K562 (cell line): ENCODE measurements around the gene MRNIP. TPM values are rescaled to one million over a fixed set of nuclear protein-coding genes. Genes with fewer than 3 reads are reported as not detected.

ENCODE experiments used
- ATAC-seq: fragments of 200-7000 bp; cut with Tn5 transposase; 3 replicates; pipeline ENCODE4 v1.9.1; 2020; ENCODE audit warnings: moderate library complexity
- BruUV-seq: library from RNA; stranded (reverse); fragments of 400-500 nt; replicated peaks from 2 replicates; lab custom pipeline; 2021; lab: Mats Ljungman, UMichigan
- CTCF ChIA-PET: fragments of 300-600 bp; formaldehyde crosslinking; extraction: SDS; loops from one replicate; lab custom pipeline; 2021; ENCODE audit warnings: low intra/inter-chr PET ratio; lab: Yijun Ruan, JAX
- POLR2A ChIA-PET: fragments of 300-600, 350-650 bp; sonication (Branson Sonifier 250); formaldehyde crosslinking; extraction: SDS; loops from one replicate; lab custom pipeline; 2021; ENCODE audit warnings: antibody characterized with exemption, inconsistent platforms; lab: Yijun Ruan, JAX
- DNase-seq, 4 experiments: peaks; one replicate each; pipeline versions ENCODE4 v3.0.0 to v3.0.0-alpha.2; 2011 to 2018; ENCODE audit warnings: low spot score in 3 of 4, mixed read lengths in 3 of 4; ENCODE audit errors: extremely low read depth in 1 of 4
- FAIRE-seq: peaks from 2 replicates; lab custom pipeline; 2011; peaks lifted over from hg19 to GRCh38; lab: Jason Lieb, UNC
- H2AFZ ChIP-seq: 2 replicates; pipeline ENCODE4 v1.6.0; 2011; ENCODE audit warnings: low read depth, low read length, control low read depth, inconsistent platforms
- H3K27ac ChIP-seq: fragments of 200-600 bp; 3 replicates; pipeline ENCODE4 v1.8.0; 2011; ENCODE audit warnings: low read depth, mild to moderate bottlenecking, control low read depth, inconsistent platforms, low read length, moderate library complexity, mixed read lengths; ENCODE audit errors: extremely low read depth
- H3K27me3 ChIP-seq, 2 experiments: fragments of 300-600 bp in 1 of 2; 2 replicates in 1 of 2; 3 replicates in 1 of 2; pipeline versions ENCODE4 v1.6.0 to v1.8.0; 2011; ENCODE audit warnings: inconsistent platforms in 2 of 2, low read length in 2 of 2, mild to moderate bottlenecking in 1 of 2, mixed read lengths in 1 of 2, moderate library complexity in 1 of 2; ENCODE audit not compliant: control insufficient read depth in 2 of 2, insufficient read depth in 2 of 2
- H3K36me3 ChIP-seq: fragments of 300-600 bp; 3 replicates; pipeline ENCODE4 v1.8.0; 2011; ENCODE audit warnings: mild to moderate bottlenecking, low read length, inconsistent platforms; ENCODE audit not compliant: control insufficient read depth, insufficient read depth
- H3K4me1 ChIP-seq, 2 experiments: fragments of 200-600 bp in 1 of 2; replicated peaks in 1 of 2; 2 replicates in 1 of 2; 3 replicates in 1 of 2; pipeline versions ENCODE4 v1.5.1 to v1.8.0; 2011; ENCODE audit warnings: inconsistent platforms in 2 of 2, low read length in 2 of 2, mild to moderate bottlenecking in 1 of 2, mixed read lengths in 1 of 2, moderate library complexity in 1 of 2; ENCODE audit not compliant: control insufficient read depth in 2 of 2, insufficient read depth in 2 of 2
- H3K4me2 ChIP-seq: 2 replicates; pipeline ENCODE4 v1.6.1; 2011; ENCODE audit warnings: low read length, control low read depth, inconsistent platforms, mixed read lengths; ENCODE audit not compliant: insufficient read depth
- H3K4me3 ChIP-seq: fragments of 200-600 bp; sonication (generic), shearing (Covaris generic); 2 replicates; pipeline ENCODE4 v1.5.1; 2016; ENCODE audit warnings: control low read depth, inconsistent platforms
- H3K79me2 ChIP-seq: fragments of 200-600 bp; 3 replicates; pipeline ENCODE4 v1.8.0; 2011; ENCODE audit warnings: low read length, inconsistent platforms; ENCODE audit not compliant: control insufficient read depth, insufficient read depth
- H3K9ac ChIP-seq, 2 experiments: 2 replicates each; pipeline versions ENCODE4 v1.6.0 to v1.6.1; 2011; ENCODE audit warnings: low read depth in 2 of 2, low read length in 2 of 2, control low read depth in 1 of 2, inconsistent platforms in 1 of 2, mild to moderate bottlenecking in 1 of 2, mixed read lengths in 1 of 2; ENCODE audit not compliant: insufficient read depth in 1 of 2
- H3K9me1 ChIP-seq: one replicate; pipeline ENCODE4 v1.6.0; 2011; ENCODE audit warnings: inconsistent platforms, mild to moderate bottlenecking, low read length, moderate library complexity; ENCODE audit not compliant: control insufficient read depth, insufficient read depth
- H3K9me3 ChIP-seq: replicated peaks from 2 replicates; pipeline ENCODE4 v1.5.1; 2011; ENCODE audit warnings: low read depth, low read length, inconsistent platforms; ENCODE audit not compliant: control insufficient read depth, insufficient read depth
- H4K20me1 ChIP-seq: replicated peaks from 2 replicates; pipeline ENCODE4 v1.6.1; 2011; ENCODE audit warnings: low read length, inconsistent platforms, mixed read lengths; ENCODE audit not compliant: control insufficient read depth, insufficient read depth
- CTBP1 ChIP-seq: fragments of 450-650 bp; IDR thresholded peaks from 2 replicates; pipeline ENCODE4 v1.6.1; 2016; ENCODE audit warnings: borderline replicate concordance
- CTCFL ChIP-seq: IDR thresholded peaks from 2 replicates; pipeline ENCODE4 v1.6.1; 2011; ENCODE audit warnings: borderline replicate concordance, low read depth, mild to moderate bottlenecking, moderate library complexity, low read length; ENCODE audit not compliant: insufficient read depth, poor library complexity, severe bottlenecking
- ELF4 ChIP-seq: fragments of 450-650 bp; formaldehyde crosslinking; IDR thresholded peaks from 2 replicates; pipeline ENCODE4 v1.4.0; 2022; ENCODE audit warnings: missing genetic modification characterization
- FOSL1 ChIP-seq: fragments of 200-800 bp; sonication (Bioruptor generic); conservative IDR thresholded peaks from 2 replicates; pipeline ENCODE4 v1.6.1; 2016; ENCODE audit warnings: missing genetic modification characterization, missing compliant biosample characterization
- IRF2 ChIP-seq: sonication (generic); formaldehyde crosslinking; IDR thresholded peaks from 2 replicates; pipeline ENCODE4 v1.8.1; 2022; ENCODE audit warnings: mild to moderate bottlenecking, missing genetic modification reagents
- JUND ChIP-seq, 2 experiments: IDR thresholded peaks; 2 replicates in 1 of 2; 3 replicates in 1 of 2; pipeline ENCODE4 v1.6.1; 2011; ENCODE audit warnings: borderline replicate concordance in 2 of 2, low read depth in 2 of 2, low read length in 2 of 2, improper control_type of control experiment in 1 of 2, missing biosample characterization in 1 of 2, missing genetic modification characterization in 1 of 2, missing genetic modification reagents in 1 of 2
- PCBP2 ChIP-seq: fragments of 200-400 bp; formaldehyde crosslinking; IDR thresholded peaks from 2 replicates; pipeline ENCODE4 v1.6.1; 2018; ENCODE audit warnings: low read length, low read depth, mild to moderate bottlenecking, moderate library complexity; ENCODE audit not compliant: poor library complexity, severe bottlenecking
- POLR2B ChIP-seq: fragments of 450-650 bp; IDR thresholded peaks from 2 replicates; pipeline ENCODE4 v1.6.1; 2018; ENCODE audit warnings: low read depth; ENCODE audit not compliant: partially characterized antibody
- PRPF4 ChIP-seq: fragments of 200-400 bp; formaldehyde crosslinking; IDR thresholded peaks from one replicate; pipeline ENCODE4 v1.6.1; 2017; ENCODE audit warnings: low read length, low read depth, mild to moderate bottlenecking; ENCODE audit not compliant: insufficient read depth, poor library complexity, severe bottlenecking
- SIN3A ChIP-seq, 2 experiments: fragments of 150-350 bp in 1 of 2; IDR thresholded peaks; 2 replicates each; pipeline ENCODE4 v1.6.1; 2011 to 2016; ENCODE audit warnings: borderline replicate concordance in 2 of 2, low read depth in 2 of 2, low read length in 2 of 2, mild to moderate bottlenecking in 2 of 2, moderate library complexity in 2 of 2; ENCODE audit not compliant: control insufficient read depth in 1 of 2
- SMAD3 ChIP-seq: fragments of 450-650 bp; formaldehyde crosslinking; conservative IDR thresholded peaks from 2 replicates; pipeline ENCODE4 v1.4.0; 2020; ENCODE audit warnings: mild to moderate bottlenecking
- ZNF280B ChIP-seq: fragments of 250-450 bp; sonication (Bioruptor Pico); IDR thresholded peaks from 2 replicates; pipeline ENCODE4 v1.5.1; 2021; ENCODE audit warnings: mild to moderate bottlenecking
- WGBS: fragments of 100-300 bp; shearing (Covaris generic); methylation state at CpG from one replicate; pipeline ENCODE4 v1.1.6; 2016; ENCODE audit warnings: low coverage, mixed read lengths; ENCODE audit not compliant: insufficient coverage; ENCODE audit errors: missing lambda C conversion rate; 5-methylcytosine and 5-hydroxymethylcytosine counted together
- in situ Hi-C: fragments of 300-500 bp; cut with MboI; formaldehyde crosslinking; loops from 4 replicates; pipeline ENCODE4 v1.15.0; 2018; ENCODE audit warnings: inconsistent platforms, mixed read lengths
- intact Hi-C: fragments of 100-400 bp; cut with micrococcal nuclease; formaldehyde crosslinking; loops from 2 replicates; pipeline ENCODE4 v1.14.2; 2022
- polyA plus RNA-seq, 8 experiments: library from polyadenylated mRNA; depleted of rRNA in 4 of 8; stranded (reverse) in 5 of 8; unstranded in 3 of 8; fragments of >200 nt; fragmentation: Nextera tagmentation in 2 of 8; fragmentation: Illumina TruSeq in 1 of 8; extraction: Ambion mirVana in 2 of 8; extraction: Trizol in 1 of 8; gene quantifications; 2 replicates each; pipeline versions ENCODE4 v1.2.1 to v1.2.3, GENCODE V29; 2011 to 2014; ENCODE audit warnings: inconsistent platforms in 1 of 8, missing spikeins in 1 of 8
- total RNA-seq, 7 experiments: library from RNA; depleted of rRNA in 6 of 7; stranded (reverse); fragments of >200 nt in 6 of 7; fragmentation: Illumina TruSeq in 2 of 7; extraction: Trizol in 2 of 7; gene quantifications; 2 replicates each; pipeline versions ENCODE4 v1.2.1 to v1.2.3, GENCODE V29; 2011 to 2021; ENCODE audit warnings: low replicate concordance in 1 of 7

Gene MRNIP
- total and polyA plus RNA-seq, 9 of the 15 experiments (the other 6 are each of a cell fraction or from before 2014, with no cell fraction given) = 3.6 to 39.0 (median 16.8) TPM

- Histone ChIP-seq H3K36me3 (peaks cover 75% of the 10 kb centered on the region), H3K9me3 (no peaks in the 10 kb centered on the region), H2AFZ (no peak overlapping the region), H3K27ac (no peak overlapping the region; the same call in 2 of the 3 replicates), H3K4me2 (no peak overlapping the region), H3K4me1 (peaks cover 0 to 19% of the 10 kb centered on the region in 2 experiments; a peak in 3 of 5 replicates), H3K27me3 (no peaks in the 10 kb centered on the region), H3K4me3 (no peak overlapping the region), H3K9me1 (no peaks in the 10 kb centered on the region), H4K20me1 (peaks cover 4% of the 10 kb centered on the region; the same call in 1 of the 2 replicates), H3K79me2 (no peaks in the 10 kb centered on the region; the same call in 2 of the 3 replicates), H3K9ac (0 out of 4 replicates have a peak overlapping the region, but pooled peaks of 1 of the 2 experiments have one; percentile 28)
- intact Hi-C loops = no loop called here
- 87% methylated on average over 19 of the region's 19 CpGs for WGBS
- BruUV-seq = TSS peak; percentile 35
- DNase-seq (peak in 2 of 4 experiments; percentile 26 to 35), FAIRE-seq (peak; percentile 19), ATAC-seq (peak; percentile 65)
- in situ Hi-C loops = no loop called here
- CTCF ChIA-PET = interaction anchor here (0.9 kb wide), 1 partner anchor 73 kb away, joined by 3 read pairs; no protein-coding TSS in a partner anchor
- POLR2A ChIA-PET = interaction anchor here (0.6 to 2.9 kb wide), 7 partner anchors 10 to 993 kb away, joined by 3 to 17 read pairs (median 5); partner anchors contain the start of gene SQSTM1
- peak; percentile 93; the same call in 1 of the 2 replicates for TF ChIP-seq IRF2 (CRISPR knock-in tag)
- TF ChIP-seq ELF4 (CRISPR knock-in tag) = 0 out of 2 replicates have a peak, but pooled peaks have one; percentile 8
- TF ChIP-seq CTCFL = no peak
- no peak for TF ChIP-seq PRPF4
- no peak for TF ChIP-seq PCBP2
- peak; percentile 89 for TF ChIP-seq FOSL1 (tag)
- peak; percentile 78 for TF ChIP-seq JUND (IDR thresholded peaks at IDR 0.05; ENCODE audit: borderline replicate concordance, low read depth, low read length)
- TF ChIP-seq JUND (tag; IDR thresholded peaks at IDR 0.05; ENCODE audit: borderline replicate concordance, low read depth, low read length) = peak; percentile 84
- TF ChIP-seq CTBP1 = peak; percentile 37; the same call in 1 of the 2 replicates
- TF ChIP-seq SIN3A (IDR thresholded peaks at IDR 0.05; ENCODE audit: borderline replicate concordance in 2 of 2, control insufficient read depth in 1 of 2, low read depth in 2 of 2, low read length in 2 of 2) = no peak
- TF ChIP-seq POLR2B = peak; percentile 72
- no peak for TF ChIP-seq ZNF280B (CRISPR knock-in tag)
- no peak; the same call in 1 of the 2 replicates for TF ChIP-seq SMAD3 (CRISPR knock-in tag)
These were observed 22.2 kb downstream of the MRNIP start for GRCh38 chr5:179836225-179837019.
